Sigmoid colon (tissue), 7 donors: ENCODE results near the gene NFKB2. TPM values are rescaled to one million over a fixed set of nuclear protein-coding genes. Genes with fewer than 3 reads are reported as not detected.

Source experiments
- DNase-seq: peaks from one replicate; pipeline ENCODE4 v3.0.0-alpha.2; 2019
- H3K27ac ChIP-seq, 4 donors: fragments of 200-600 bp; sonication (generic); one replicate each; pipeline ENCODE4 v1.5.1; 2016 to 2019; ENCODE audit warnings: mild to moderate bottlenecking in 1 of 4
- H3K27me3 ChIP-seq, 3 donors: fragments of 200-600 bp; sonication (generic); one replicate each; pipeline ENCODE4 v1.5.1; 2019; ENCODE audit warnings: mild to moderate bottlenecking in 1 of 3
- H3K36me3 ChIP-seq, 4 donors: fragments of 200-600 bp; sonication (generic); one replicate each; pipeline ENCODE4 v1.5.1; 2016 to 2019
- H3K4me1 ChIP-seq, 4 donors: fragments of 200-600 bp; sonication (generic); one replicate each; pipeline ENCODE4 v1.5.1; 2017 to 2019
- H3K4me3 ChIP-seq, 4 donors: fragments of 200-600 bp; sonication (generic); one replicate each; pipeline ENCODE4 v1.5.1; 2017 to 2019; ENCODE audit warnings: mild to moderate bottlenecking in 2 of 4, moderate library complexity in 1 of 4
- H3K9me3 ChIP-seq, 4 donors: fragments of 200-600 bp in 3 of 4; sonication (generic) in 3 of 4; one replicate each; pipeline versions ENCODE4 v1.5.1 to v1.6.1; 2013 to 2019
- CTCF ChIP-seq, 4 experiments: fragments of 450-650 bp in 3 of 4; fragments of 200-600 bp in 1 of 4; IDR thresholded peaks; one replicate each; pipeline ENCODE4 v1.5.1; 2016 to 2019; ENCODE audit warnings: antibody characterized with exemption in 4 of 4, mild to moderate bottlenecking in 3 of 4, moderate library complexity in 2 of 4
- EP300 ChIP-seq, 4 donors: sonication (generic); formaldehyde crosslinking; IDR thresholded peaks; one replicate each; pipeline ENCODE4 v1.6.1; 2017; ENCODE audit warnings: antibody characterized with exemption in 4 of 4
- POLR2A ChIP-seq, 2 donors: fragments of 450-650 bp; IDR thresholded peaks; one replicate each; pipeline ENCODE4 v1.6.1; 2016; ENCODE audit warnings: antibody characterized with exemption in 2 of 2, mild to moderate bottlenecking in 2 of 2, moderate library complexity in 2 of 2
- POLR2AphosphoS5 ChIP-seq, 4 donors: sonication (generic); formaldehyde crosslinking; IDR thresholded peaks; one replicate each; pipeline ENCODE4 v1.6.1; 2017; ENCODE audit warnings: antibody characterized with exemption in 4 of 4
- WGBS, 2 donors: extraction: QIAGEN DNeasy Blood & Tissue Kit; methylation state at CpG; one replicate each; pipeline ENCODE4 v1.1.7; 2013; 5-methylcytosine and 5-hydroxymethylcytosine counted together
- intact Hi-C: fragments of 100-400 bp; cut with DNase I; formaldehyde crosslinking; loops from one replicate; pipeline ENCODE4 v1.15.1; 2023
- polyA plus RNA-seq, 3 donors: library from polyadenylated mRNA; stranded (reverse); fragments of 200-250 nt; gene quantifications; one replicate each; pipeline ENCODE4 v1.2.3, GENCODE V29; 2013
- total RNA-seq, 4 donors: library from RNA; depleted of rRNA; stranded (reverse); fragments of >200 nt; gene quantifications; one replicate each; pipeline ENCODE4 v1.1.0, GENCODE V29; 2016
- donor health status: healthy with polysubstance abuse.
- donor health status: Bipolar disorder and iron deficiency.
- donor health status: healthy.

Gene NFKB2
- total and polyA plus RNA-seq, 7 donors, result 5.4 to 41.5 (median 31.6) TPM

- intact Hi-C loops, result no loop called here
- H3K36me3 ChIP-seq, result peaks cover 20 to 100% (median 68%) of the 10 kb centered on the region in 4 donors
- H3K4me1 ChIP-seq, result no peaks in the 10 kb centered on the region
- H3K27me3 ChIP-seq, result no peaks in the 10 kb centered on the region
- 94 to 95% methylated on average over 2 of the region's 2 CpGs for WGBS, 2 donors
- DNase-seq, result no peak
- no peak overlapping the region for H3K27ac ChIP-seq
- no peaks in the 10 kb centered on the region for H3K9me3 ChIP-seq
- no peak for TF ChIP-seq EP300 (IDR thresholded peaks at IDR 0.05)
- TF ChIP-seq POLR2AphosphoS5 (IDR thresholded peaks at IDR 0.05), result no peak
- no peak overlapping the region for H3K4me3 ChIP-seq
These were observed 19.6 kb upstream of the NFKB2 start for GRCh38 chr10:102375867-102376266.

DNA sequence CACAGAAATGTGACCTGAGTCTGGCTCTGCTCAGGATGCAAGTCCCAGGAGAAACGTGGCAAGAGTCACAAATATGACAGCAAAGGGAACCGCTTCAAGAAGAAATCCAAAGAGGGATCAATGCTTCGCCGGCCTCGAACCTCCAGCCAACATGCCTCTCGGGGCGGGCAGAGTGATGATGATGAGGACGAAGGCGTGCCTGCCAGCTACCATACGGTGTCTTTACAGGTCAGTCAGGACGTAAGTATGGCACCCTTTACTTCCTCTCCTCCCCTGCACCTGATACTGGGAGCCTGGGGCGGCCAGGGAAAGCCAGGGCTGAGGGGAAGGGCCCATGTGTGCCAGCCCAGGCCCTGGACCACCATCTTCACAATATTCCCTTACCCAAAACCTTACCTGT, 18.6 kb upstream of the NFKB2 start:
- H3K4me3 ChIP-seq, result no peak overlapping the region
- no peaks in the 10 kb centered on the region for H3K27me3 ChIP-seq
- no peak for DNase-seq
- peaks cover 12 to 100% (median 65%) of the 10 kb centered on the region in 4 donors for H3K36me3 ChIP-seq
- intact Hi-C loops, result no loop called here
- TF ChIP-seq POLR2A (IDR thresholded peaks at IDR 0.05) (no peak), POLR2AphosphoS5 (IDR thresholded peaks at IDR 0.05) (no peak)
- H3K27ac ChIP-seq, result no peak overlapping the region
- H3K4me1 ChIP-seq, result no peaks in the 10 kb centered on the region
- 95% methylated on average over 12 of the region's 12 CpGs for WGBS, 2 donors
- H3K9me3 ChIP-seq, result no peaks in the 10 kb centered on the region

DNA sequence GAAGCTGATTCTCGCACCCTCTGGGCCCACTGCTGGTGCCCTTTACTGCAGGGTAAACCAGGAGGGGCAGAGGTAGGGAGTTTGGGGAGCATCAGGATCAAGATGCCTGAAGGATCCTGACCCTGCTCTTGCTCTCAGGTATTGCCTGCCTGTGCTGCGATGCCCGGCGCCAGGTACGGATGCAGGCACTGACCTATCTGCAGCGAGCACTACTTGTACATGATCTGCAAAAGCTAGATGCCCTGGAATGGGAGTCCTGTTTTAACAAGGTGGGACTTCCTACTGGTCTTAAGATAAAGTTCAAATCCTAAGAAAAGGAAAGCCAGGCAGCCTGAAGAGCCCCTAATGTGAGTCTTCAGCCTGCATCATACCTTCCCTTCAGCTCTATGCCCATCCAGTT, 16.1 kb upstream of the NFKB2 start:
- H3K27me3 ChIP-seq, result no peaks in the 10 kb centered on the region
- H3K27ac ChIP-seq, result no peak overlapping the region
- H3K9me3 ChIP-seq, result no peaks in the 10 kb centered on the region
- whole genome bisulfite sequencing, 2 donors, result 96 to 97% methylated on average over 6 of the region's 6 CpGs
- H3K36me3 ChIP-seq, result peaks cover 12 to 91% (median 60%) of the 10 kb centered on the region in 4 donors
- TF ChIP-seq CTCF (IDR thresholded peaks at IDR 0.05) (no peak), POLR2AphosphoS5 (IDR thresholded peaks at IDR 0.05) (no peak), POLR2A (IDR thresholded peaks at IDR 0.05) (no peak), EP300 (IDR thresholded peaks at IDR 0.05) (no peak)
- intact Hi-C loops, result no loop called here
- H3K4me3 ChIP-seq, result no peak overlapping the region
- H3K4me1 ChIP-seq, result no peaks in the 10 kb centered on the region
- no peak for DNase-seq

- Histone ChIP-seq H3K27ac (no peak overlapping the region), H3K4me3 (no peak overlapping the region), H3K9me3 (no peaks in the 10 kb centered on the region), H3K4me1 (peaks cover 0 to 4% (median 0%) of the 10 kb centered on the region in 4 donors), H3K27me3 (no peaks in the 10 kb centered on the region), H3K36me3 (peaks cover 12 to 65% (median 45%) of the 10 kb centered on the region in 4 donors)
- TF ChIP-seq CTCF (IDR thresholded peaks at IDR 0.05), result no peak
- 85 to 92% methylated on average over 9 of the region's 9 CpGs for WGBS, 2 donors
- DNase-seq, result no peak
- intact Hi-C loops, result no loop called here
These were observed 13.5 kb upstream of the NFKB2 start for GRCh38 chr10:102381983-102382382.

GRCh38 chr10:102382871-102383270, 12.6 kb upstream of the NFKB2 start:
- WGBS, 2 donors, result 91 to 95% methylated on average over 8 of the region's 8 CpGs
- no peak for DNase-seq
- Histone ChIP-seq H3K36me3 (peaks cover 12 to 56% (median 42%) of the 10 kb centered on the region in 4 donors), H3K27ac (no peak overlapping the region), H3K27me3 (no peaks in the 10 kb centered on the region), H3K9me3 (no peaks in the 10 kb centered on the region), H3K4me1 (peaks cover 0 to 4% (median 0%) of the 10 kb centered on the region in 4 donors), H3K4me3 (no peak overlapping the region)
- TF ChIP-seq POLR2AphosphoS5 (IDR thresholded peaks at IDR 0.05) (no peak), CTCF (IDR thresholded peaks at IDR 0.05) (no peak), EP300 (IDR thresholded peaks at IDR 0.05) (no peak), POLR2A (IDR thresholded peaks at IDR 0.05) (no peak)
- intact Hi-C loops, result no loop called here

- WGBS, 2 donors, result 61 to 64% methylated on average over 6 of the region's 6 CpGs
- no peak for DNase-seq
- Histone ChIP-seq H3K27me3 (no peaks in the 10 kb centered on the region), H3K4me3 (no peak overlapping the region), H3K36me3 (peaks cover 12 to 44% (median 34%) of the 10 kb centered on the region in 4 donors), H3K9me3 (no peaks in the 10 kb centered on the region), H3K27ac (no peak overlapping the region), H3K4me1 (peaks cover 0 to 4% (median 0%) of the 10 kb centered on the region in 4 donors)
- intact Hi-C loops, result no loop called here
- TF ChIP-seq CTCF (IDR thresholded peaks at IDR 0.05), result no peak
- no peak for TF ChIP-seq EP300 (IDR thresholded peaks at IDR 0.05)
- no peak for TF ChIP-seq POLR2A (IDR thresholded peaks at IDR 0.05)
- no peak for TF ChIP-seq POLR2AphosphoS5 (IDR thresholded peaks at IDR 0.05)
These were observed 11.5 kb upstream of the NFKB2 start for GRCh38 chr10:102384053-102384452.
